Heart left ventricle (tissue), 16 donors: ENCODE measurements around the gene EDC4. TPM values are rescaled to one million over a fixed set of nuclear protein-coding genes. Genes with fewer than 3 reads are reported as not detected.

Source experiments
- ATAC-seq, 4 donors: fragments of 200-7000 bp; cut with Tn5 transposase; one replicate each; pipeline ENCODE4 v1.9.1; 2020 to 2022; ENCODE audit warnings: moderate library complexity in 4 of 4, mild to moderate bottlenecking in 3 of 4, moderate number of reproducible peaks in 1 of 4
- DNase-seq, 5 donors: peaks; one replicate each; pipeline ENCODE4 v3.0.0-alpha.2; 2020
- H3K27ac ChIP-seq, 12 donors: fragments of 200-600 bp; sonication (generic) in 4 of 12; one replicate each; pipeline versions ENCODE4 v1.5.0 to v1.8.0; 2016 to 2022; ENCODE audit warnings: mild to moderate bottlenecking in 2 of 12
- H3K27me3 ChIP-seq, 9 donors: fragments of 200-600 bp; sonication (generic) in 2 of 9; one replicate each; pipeline versions ENCODE4 v1.5.1 to v1.8.0; 2016 to 2022; ENCODE audit warnings: mild to moderate bottlenecking in 3 of 9
- H3K36me3 ChIP-seq, 9 donors: fragments of 200-600 bp; sonication (generic) in 2 of 9; one replicate each; pipeline versions ENCODE4 v1.5.0 to v1.8.0; 2018 to 2022; ENCODE audit warnings: mild to moderate bottlenecking in 2 of 9
- H3K4me1 ChIP-seq, 12 donors: fragments of 200-600 bp; sonication (generic) in 4 of 12; one replicate each; pipeline versions ENCODE4 v1.5.0 to v1.8.0; 2016 to 2022; ENCODE audit warnings: mild to moderate bottlenecking in 3 of 12
- H3K4me3 ChIP-seq, 12 donors: fragments of 200-600 bp; sonication (generic) in 4 of 12; one replicate each; pipeline versions ENCODE4 v1.5.0 to v1.8.0; 2017 to 2022; ENCODE audit warnings: mild to moderate bottlenecking in 9 of 12, moderate library complexity in 4 of 12
- H3K9me3 ChIP-seq, 12 donors: fragments of 200-600 bp; sonication (generic) in 4 of 12; one replicate each; pipeline versions ENCODE4 v1.5.0 to v1.8.0; 2016 to 2022; ENCODE audit warnings: mild to moderate bottlenecking in 1 of 12
- CTCF ChIP-seq, 12 donors: fragments of 200-600 bp; sonication (generic) in 4 of 12; IDR thresholded peaks; one replicate each; pipeline versions ENCODE4 v1.5.0 to v1.8.0; 2018 to 2022; ENCODE audit warnings: antibody characterized with exemption in 12 of 12, mild to moderate bottlenecking in 5 of 12
- POLR2A ChIP-seq, 2 donors: fragments of 450-650 bp; IDR thresholded peaks; one replicate each; pipeline ENCODE4 v1.6.1; 2017; ENCODE audit warnings: antibody characterized with exemption in 2 of 2, mild to moderate bottlenecking in 2 of 2, moderate library complexity in 2 of 2
- WGBS, 4 donors: extraction: QIAGEN DNeasy Blood & Tissue Kit in 2 of 4; methylation state at CpG; one replicate each; pipeline versions ENCODE4 v1.1.5 to v1.1.7; 2013 to 2018; 5-methylcytosine and 5-hydroxymethylcytosine counted together
- intact Hi-C, 10 donors: fragments of 100-400 bp; cut with DNase I; formaldehyde crosslinking; loops; one replicate each; pipeline versions ENCODE4 v1.11.1 to v1.14.2; 2022
- polyA plus RNA-seq, 2 donors: library from polyadenylated mRNA; stranded (reverse); fragments of 200-250 nt; gene quantifications; one replicate each; pipeline ENCODE4 v1.2.3, GENCODE V29; 2013
- total RNA-seq, 9 donors: library from RNA; depleted of rRNA in 2 of 9; stranded (reverse); fragments of >200 nt in 2 of 9; fragmentation: NEBNext Ultra II Directional in 3 of 9; extraction: Animal tissue kit (Norgen Biotek cat#: 25700) in 3 of 9; gene quantifications; one replicate each; pipeline versions ENCODE4 v1.1.0 to v1.2.4, GENCODE V29; 2016 to 2023
- donor health status: ischemic (EF 13 %, LVEDD 7.1; RV severe dilation, severe dysfunction).
- donor health status: healthy with polysubstance abuse.
- donor health status: DM: no; HTN: yes; CAD: no.
- donor health status: DM: no; HTN: no; CAD: no.
- donor health status: ischemic (EF 25% LVEDD 6.9; RV normal size, moderate dysfunction).
- donor health status: ischemic (EF 25% LVEDD 5.7; RV mildly dilated, moderate dysfunction).
- donor health status: healthy.
- donor health status: DM: yes; HTN: yes; CAD: no.
- donor health status: ischemic (EF 35%, LVEDD 5.7; RV mildly dilated, moderate dysfunction).
- donor health status: nonischemic (EF 11% LVEDD 7.7; RV severe dilation, severe dysfunction).
- donor health status: DM: yes; HTN: yes; CAD: no.
- donor health status: PGD.
- donor health status: ischemic (EF 29% LVEDD 5.4; RV normal size, mild dysfunction).
- donor health status: nonischemic (EF 23%, LVEDD 6.1; RV moderate dilation, normal function).

Gene EDC4
- total and polyA plus RNA-seq, 11 donors, result 26.2 to 42.5 (median 32.0) TPM

GRCh38 chr16:67871256-67871655 is 1.6 kb upstream of the EDC4 start:
- Histone ChIP-seq H3K27ac (peak overlapping the region in 1 of 12 donors; percentile 90), H3K4me1 (peaks cover 6 to 36% (median 28%) of the 10 kb centered on the region in 12 donors), H3K36me3 (peaks cover 0 to 63% (median 57%) of the 10 kb centered on the region in 9 donors), H3K27me3 (no peaks in the 10 kb centered on the region), H3K9me3 (no peaks in the 10 kb centered on the region), H3K4me3 (no peak overlapping the region)
- intact Hi-C loops, result loop anchor here in 2 of 10 donors (5.0 kb wide), 1 partner anchor 39 kb away; no protein-coding TSS in a partner anchor
- ATAC-seq, result no peak
- no peak for TF ChIP-seq POLR2A (IDR thresholded peaks at IDR 0.05)
- TF ChIP-seq CTCF (IDR thresholded peaks at IDR 0.05), result no peak
- WGBS, 4 donors, result 75 to 80% (median 78%) methylated on average over 3 of the region's 3 CpGs
- DNase-seq, result no peak

- Histone ChIP-seq H3K27ac (peak overlapping the region; percentile 37 to 90 (median 81)), H3K4me3 (peak overlapping the region in 9 of 12 donors; percentile 67 to 99 (median 89)), H3K36me3 (peaks cover 0 to 63% (median 57%) of the 10 kb centered on the region in 9 donors), H3K4me1 (peaks cover 6 to 38% (median 28%) of the 10 kb centered on the region in 12 donors), H3K9me3 (no peaks in the 10 kb centered on the region), H3K27me3 (no peaks in the 10 kb centered on the region)
- DNase-seq (no peak), ATAC-seq (no peak)
- intact Hi-C loops, result loop anchor here in 2 of 10 donors (5.0 kb wide), 1 partner anchor 40 kb away; no protein-coding TSS in a partner anchor
- WGBS, 4 donors, result 64 to 77% (median 75%) methylated on average over 2 of the region's 2 CpGs
- no peak for TF ChIP-seq CTCF (IDR thresholded peaks at IDR 0.05)
- TF ChIP-seq POLR2A (IDR thresholded peaks at IDR 0.05), result no peak
Observed at GRCh38 chr16:67872131-67872630, 671 bp upstream of the EDC4 start.

DNA sequence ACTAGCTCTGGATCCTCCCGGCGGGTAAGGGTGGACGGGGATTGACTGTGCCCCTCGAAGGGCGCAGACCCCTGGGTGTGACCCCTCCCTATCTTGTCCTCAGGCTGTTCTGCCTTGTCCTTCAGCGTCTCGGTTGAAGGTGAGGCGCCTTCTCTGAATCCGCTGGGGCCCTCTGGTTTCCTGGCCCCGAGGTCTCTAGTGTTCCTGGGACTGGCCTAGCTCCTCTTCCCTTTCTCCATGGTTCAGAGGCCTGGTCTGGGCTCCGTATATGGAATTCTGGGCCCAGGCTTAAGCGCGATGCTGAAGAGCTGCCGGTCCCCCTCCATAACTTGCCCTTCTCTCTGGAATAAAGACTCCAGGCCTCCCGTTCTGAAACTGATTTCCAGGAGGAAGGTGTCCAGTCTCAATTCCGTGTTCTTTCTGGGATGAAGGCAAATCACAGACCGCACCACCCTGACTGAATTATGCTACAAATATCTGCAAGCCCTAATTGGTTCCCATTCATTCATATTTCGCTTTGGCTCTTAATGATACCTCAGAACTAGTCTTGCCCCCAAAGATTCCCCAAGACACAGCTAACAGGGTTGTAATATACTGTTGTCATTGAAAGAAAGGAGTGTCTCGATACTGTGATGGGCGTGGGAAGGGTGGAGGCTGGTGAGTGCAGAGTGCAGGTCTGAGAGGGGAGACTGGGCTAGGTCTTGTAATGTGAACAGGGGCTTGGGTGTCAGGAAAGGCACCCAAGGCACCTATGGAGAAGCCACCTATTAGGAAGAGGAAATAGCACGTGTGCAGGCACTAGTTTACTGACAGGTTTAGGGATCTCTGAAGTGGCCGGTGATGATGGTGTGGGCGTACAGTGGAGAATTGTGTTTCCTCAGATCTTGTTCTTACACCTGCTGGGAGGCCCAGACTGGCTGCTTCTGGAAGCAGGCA is 851 bp downstream of the EDC4 start:
- no peaks in the 10 kb centered on the region for H3K27me3 ChIP-seq
- intact Hi-C loops, result loop anchor here in 2 of 10 donors (5.0 kb wide), 1 partner anchor 41 kb away; no protein-coding TSS in a partner anchor
- H3K9me3 ChIP-seq, result no peaks in the 10 kb centered on the region
- H3K36me3 ChIP-seq, result peaks cover 0 to 63% (median 59%) of the 10 kb centered on the region in 9 donors
- ATAC-seq (peak in 2 of 4 donors; percentile 8 to 23), DNase-seq (no peak)
- peak overlapping the region; percentile 37 to 90 (median 81) for H3K27ac ChIP-seq
- TF ChIP-seq CTCF (IDR thresholded peaks at IDR 0.05), result no peak
- TF ChIP-seq POLR2A (IDR thresholded peaks at IDR 0.05), result no peak
- WGBS, 4 donors, result 12 to 15% (median 13%) methylated on average over 19 to 23 of the region's 23 CpGs
- H3K4me3 ChIP-seq, result peak overlapping the region; percentile 67 to 99 (median 87)
- peaks cover 6 to 38% (median 28%) of the 10 kb centered on the region in 12 donors for H3K4me1 ChIP-seq

DNA sequence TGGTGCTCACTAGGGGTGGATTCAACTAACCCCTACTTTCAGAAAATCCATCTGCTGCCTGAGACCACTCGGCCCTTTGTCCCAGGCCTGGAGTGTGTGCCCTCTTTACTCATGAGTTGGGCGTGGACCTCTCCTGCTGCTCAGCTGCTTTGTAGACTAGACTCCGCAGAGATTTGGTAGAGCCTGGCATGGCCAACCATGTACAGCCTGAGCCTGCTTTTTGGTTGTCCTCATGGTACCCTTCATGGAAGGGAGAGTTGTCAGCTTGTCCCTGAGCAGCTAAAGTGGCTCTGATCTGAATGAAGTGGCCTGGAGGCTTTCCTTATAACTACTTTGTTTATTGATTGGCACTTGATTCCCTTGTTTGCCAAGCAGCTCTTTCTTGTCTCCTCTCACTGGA is 1.5 kb downstream of the EDC4 start:
- H3K36me3 ChIP-seq, result peaks cover 0 to 63% (median 59%) of the 10 kb centered on the region in 9 donors
- DNase-seq (no peak), ATAC-seq (no peak)
- intact Hi-C loops, result loop anchor here in 2 of 10 donors (5.0 kb wide), 1 partner anchor 42 kb away; no protein-coding TSS in a partner anchor
- H3K4me3 ChIP-seq, result peak overlapping the region in 9 of 12 donors; percentile 67 to 99 (median 89)
- no peaks in the 10 kb centered on the region for H3K27me3 ChIP-seq
- no peaks in the 10 kb centered on the region for H3K9me3 ChIP-seq
- H3K4me1 ChIP-seq, result peaks cover 6 to 38% (median 28%) of the 10 kb centered on the region in 12 donors
- WGBS, 4 donors, result 59 to 72% (median 65%) methylated on average over 3 of the region's 3 CpGs
- H3K27ac ChIP-seq, result no peak overlapping the region
- TF ChIP-seq POLR2A (IDR thresholded peaks at IDR 0.05) (no peak), CTCF (IDR thresholded peaks at IDR 0.05) (no peak)
